ENCODE data around the gene FREM2. TPM values are rescaled to one million over a fixed set of nuclear protein-coding genes. Genes with fewer than 3 reads are reported as not detected.
A peak's percentile ranks its signal among the peaks of the same experiment; 100 is the strongest.

Gene FREM2
- total RNA-seq, 2 experiments from 2014 or later = not detected

DNA sequence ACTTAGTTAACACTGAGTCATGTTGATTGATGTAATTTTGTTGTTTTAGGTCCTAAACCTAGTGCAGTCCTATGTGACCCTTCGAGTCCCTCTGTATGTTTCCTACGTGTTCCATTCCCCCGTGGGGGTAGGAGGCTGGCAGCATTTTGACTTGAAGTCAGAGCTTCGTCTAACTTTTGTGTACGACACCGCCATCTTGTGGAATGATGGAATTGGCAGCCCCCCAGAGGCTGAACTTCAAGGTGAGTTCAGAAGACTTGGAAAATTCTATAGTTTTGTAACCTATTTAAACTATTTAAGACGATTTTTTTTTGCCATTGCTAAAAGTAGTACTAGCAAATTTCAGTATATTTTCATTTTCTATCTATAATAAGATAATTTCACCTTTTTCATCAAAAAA lies 185.8 kb downstream of the FREM2 start:
- H3K9me3 ChIP-seq (ENCODE audit: low read length) = no peaks in the 10 kb centered on the region
- TF ChIP-seq EZH2phosphoT487 (IDR thresholded peaks at IDR 0.05; ENCODE audit: borderline replicate concordance, low read depth, low read length) = no peak
- TF ChIP-seq, protein P1, sequence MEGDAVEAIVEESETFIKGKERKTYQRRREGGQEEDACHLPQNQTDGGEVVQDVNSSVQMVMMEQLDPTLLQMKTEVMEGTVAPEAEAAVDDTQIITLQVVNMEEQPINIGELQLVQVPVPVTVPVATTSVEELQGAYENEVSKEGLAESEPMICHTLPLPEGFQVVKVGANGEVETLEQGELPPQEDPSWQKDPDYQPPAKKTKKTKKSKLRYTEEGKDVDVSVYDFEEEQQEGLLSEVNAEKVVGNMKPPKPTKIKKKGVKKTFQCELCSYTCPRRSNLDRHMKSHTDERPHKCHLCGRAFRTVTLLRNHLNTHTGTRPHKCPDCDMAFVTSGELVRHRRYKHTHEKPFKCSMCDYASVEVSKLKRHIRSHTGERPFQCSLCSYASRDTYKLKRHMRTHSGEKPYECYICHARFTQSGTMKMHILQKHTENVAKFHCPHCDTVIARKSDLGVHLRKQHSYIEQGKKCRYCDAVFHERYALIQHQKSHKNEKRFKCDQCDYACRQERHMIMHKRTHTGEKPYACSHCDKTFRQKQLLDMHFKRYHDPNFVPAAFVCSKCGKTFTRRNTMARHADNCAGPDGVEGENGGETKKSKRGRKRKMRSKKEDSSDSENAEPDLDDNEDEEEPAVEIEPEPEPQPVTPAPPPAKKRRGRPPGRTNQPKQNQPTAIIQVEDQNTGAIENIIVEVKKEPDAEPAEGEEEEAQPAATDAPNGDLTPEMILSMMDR (conservative IDR thresholded peaks at IDR 0.05; ENCODE audit: low read length) = peak; percentile 86
- DNase-seq (ENCODE audit: low spot score) = peak; percentile 40
- ChIA-PET CTCF (ENCODE audit: unreplicated experiment) (no interaction called here), POLR2A (interaction anchor here (1.6 kb wide), 1 partner anchor 12 kb away, joined by 3 read pairs; no protein-coding TSS in a partner anchor)
- H3K4me3 ChIP-seq (ENCODE audit: low read depth, low read length, poor library complexity, severe bottlenecking) = no peak overlapping the region
- intact Hi-C loops (cut with micrococcal nuclease; ENCODE audit: unreplicated experiment) = no loop called here
- H3K9me2 ChIP-seq (ENCODE audit: insufficient read depth, low read length) = no peaks in the 10 kb centered on the region
- no peaks in the 10 kb centered on the region for H3K36me3 ChIP-seq (ENCODE audit: insufficient read depth, low read length)
- no peak overlapping the region for H3K4me2 ChIP-seq (ENCODE audit: low read length)
- BruUV-seq (replicated peaks) = no TSS peak
- H3K27ac ChIP-seq (ENCODE audit: low read depth, low read length, poor library complexity, severe bottlenecking) = no peak overlapping the region
- H4K20me1 ChIP-seq (ENCODE audit: insufficient read depth, low read length) = no peaks in the 10 kb centered on the region
- H3K4me1 ChIP-seq (ENCODE audit: insufficient read depth, low read length, poor library complexity, severe bottlenecking) = no peaks in the 10 kb centered on the region
- no peak overlapping the region for H2AFZ ChIP-seq (ENCODE audit: low read length)
- no peaks in the 10 kb centered on the region for H3K79me2 ChIP-seq (ENCODE audit: insufficient read depth, low read depth, low read length)

DNA sequence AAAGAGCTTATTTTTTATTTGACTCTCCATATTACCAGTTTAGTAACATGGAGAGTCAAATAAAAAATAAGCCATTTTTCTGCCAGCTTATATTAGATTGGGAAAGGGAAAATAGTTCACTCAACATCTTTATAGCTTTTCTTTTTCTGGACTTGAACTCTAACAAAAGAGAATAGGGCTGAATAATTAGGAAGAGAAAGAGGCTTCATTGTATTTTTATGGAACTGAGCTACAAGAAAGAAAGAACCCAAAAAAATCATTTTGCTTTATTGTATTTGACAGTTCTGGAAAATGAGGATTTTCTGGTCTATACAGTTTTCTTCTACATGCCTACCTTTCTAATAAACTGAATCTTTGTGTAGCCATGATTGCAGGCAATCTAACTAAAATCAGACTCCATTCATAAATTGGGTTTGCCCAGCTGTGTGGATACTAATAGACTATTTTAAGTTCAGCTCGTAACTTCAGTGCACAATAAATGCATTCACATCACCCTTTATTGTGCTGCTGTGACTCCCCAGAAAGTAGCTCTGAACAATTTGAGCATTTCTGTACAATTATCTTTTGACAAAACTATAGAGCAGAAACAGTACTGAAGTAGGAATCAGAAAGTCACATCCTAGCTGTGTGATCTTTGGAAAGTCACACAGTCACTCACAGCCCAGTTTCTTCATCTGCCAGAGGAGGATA lies 188.5 kb downstream of the FREM2 start:
- ChIA-PET POLR2A (no interaction called here), CTCF (ENCODE audit: unreplicated experiment) (no interaction called here)
- Histone ChIP-seq H4K20me1 (ENCODE audit: insufficient read depth, low read length) (no peaks in the 10 kb centered on the region), H3K36me3 (ENCODE audit: insufficient read depth, low read length) (no peaks in the 10 kb centered on the region), H3K79me2 (ENCODE audit: insufficient read depth, low read depth, low read length) (no peaks in the 10 kb centered on the region), H3K4me2 (ENCODE audit: low read length) (no peak overlapping the region), H2AFZ (ENCODE audit: low read length) (no peak overlapping the region), H3K9me3 (ENCODE audit: low read length) (no peaks in the 10 kb centered on the region), H3K9me2 (ENCODE audit: insufficient read depth, low read length) (no peaks in the 10 kb centered on the region), H3K4me3 (ENCODE audit: low read depth, low read length, poor library complexity, severe bottlenecking) (no peak overlapping the region), H3K4me1 (ENCODE audit: insufficient read depth, low read length, poor library complexity, severe bottlenecking) (no peaks in the 10 kb centered on the region), H3K27ac (ENCODE audit: low read depth, low read length, poor library complexity, severe bottlenecking) (no peak overlapping the region)
- intact Hi-C loops (cut with micrococcal nuclease; ENCODE audit: unreplicated experiment) = no loop called here
- no peak for DNase-seq (ENCODE audit: low spot score)
- BruUV-seq (replicated peaks) = no TSS peak
- TF ChIP-seq, protein P1 (conservative IDR thresholded peaks at IDR 0.05; ENCODE audit: low read length) = no peak
- no peak for TF ChIP-seq EZH2phosphoT487 (IDR thresholded peaks at IDR 0.05; ENCODE audit: borderline replicate concordance, low read depth, low read length)

DNA sequence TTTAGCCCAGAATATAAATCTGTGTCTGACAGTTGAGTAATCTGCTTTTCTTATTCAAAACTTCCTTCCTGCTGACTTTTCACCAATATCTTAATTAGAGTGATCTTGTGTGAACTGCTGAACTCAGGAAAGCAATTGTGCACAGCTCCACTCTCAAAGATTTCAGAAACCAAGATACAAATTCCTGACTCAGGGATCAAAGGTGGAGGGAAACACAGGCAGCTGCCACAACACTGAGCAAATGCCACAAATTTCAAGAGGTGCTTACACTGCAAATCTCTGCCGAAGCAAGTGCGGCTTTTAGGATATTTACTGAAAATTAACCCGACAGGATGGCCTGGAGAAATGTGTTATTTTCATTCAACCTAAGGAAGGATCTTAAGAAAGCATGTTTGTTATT lies 192.4 kb downstream of the FREM2 start:
- H2AFZ ChIP-seq (ENCODE audit: low read length) = no peak overlapping the region
- no peaks in the 10 kb centered on the region for H3K36me3 ChIP-seq (ENCODE audit: insufficient read depth, low read length)
- no peak for TF ChIP-seq EZH2phosphoT487 (IDR thresholded peaks at IDR 0.05; ENCODE audit: borderline replicate concordance, low read depth, low read length)
- TF ChIP-seq, protein P1 (conservative IDR thresholded peaks at IDR 0.05; ENCODE audit: low read length) = no peak
- ChIA-PET POLR2A (interaction anchor here (0.7 to 1.3 kb wide), 2 partner anchors 17 to 91 kb away, joined by 3 read pairs; no protein-coding TSS in a partner anchor), CTCF (ENCODE audit: unreplicated experiment) (no interaction called here)
- no peak overlapping the region for H3K4me3 ChIP-seq (ENCODE audit: low read depth, low read length, poor library complexity, severe bottlenecking)
- no peaks in the 10 kb centered on the region for H3K79me2 ChIP-seq (ENCODE audit: insufficient read depth, low read depth, low read length)
- no peaks in the 10 kb centered on the region for H4K20me1 ChIP-seq (ENCODE audit: insufficient read depth, low read length)
- no peak for DNase-seq (ENCODE audit: low spot score)
- H3K4me1 ChIP-seq (ENCODE audit: insufficient read depth, low read length, poor library complexity, severe bottlenecking) = no peaks in the 10 kb centered on the region
- no peak overlapping the region for H3K27ac ChIP-seq (ENCODE audit: low read depth, low read length, poor library complexity, severe bottlenecking)
- no peaks in the 10 kb centered on the region for H3K9me3 ChIP-seq (ENCODE audit: low read length)
- no peak overlapping the region for H3K4me2 ChIP-seq (ENCODE audit: low read length)
- no peaks in the 10 kb centered on the region for H3K9me2 ChIP-seq (ENCODE audit: insufficient read depth, low read length)
- intact Hi-C loops (cut with micrococcal nuclease; ENCODE audit: unreplicated experiment) = no loop called here
- no TSS peak for BruUV-seq (replicated peaks)

Data from OCI-LY7 (cell line).